Stomach smooth muscle (tissue), 2 donors: Measurements from ENCODE around the gene EDEM1.
"Not testable (repeated sequence)": the region's sequence is repeated elsewhere in the genome, so short reads cannot be mapped to it uniquely, and the experiment has no call there.

ENCODE experiments used
- H3K27ac ChIP-seq: one replicate; pipeline ENCODE4 v1.7.0; 2013; ENCODE audit warnings: mild to moderate bottlenecking, low read length, inconsistent platforms
- H3K27me3 ChIP-seq, 2 donors: one replicate each; pipeline ENCODE4 v1.7.0; 2013; ENCODE audit warnings: low read length in 2 of 2; ENCODE audit not compliant: insufficient read depth in 2 of 2, control insufficient read depth in 1 of 2
- H3K36me3 ChIP-seq, 2 donors: one replicate each; pipeline ENCODE4 v1.7.0; 2013; ENCODE audit warnings: low read length in 2 of 2; ENCODE audit not compliant: control insufficient read depth in 2 of 2, insufficient read depth in 2 of 2
- H3K4me1 ChIP-seq: one replicate; pipeline ENCODE4 v1.7.0; 2013; ENCODE audit warnings: low read length; ENCODE audit not compliant: control insufficient read depth, insufficient read depth
- H3K4me3 ChIP-seq, 2 donors: one replicate each; pipeline ENCODE4 v1.7.0; 2013; ENCODE audit warnings: low read length in 2 of 2
- H3K9ac ChIP-seq, 2 donors: one replicate each; pipeline ENCODE4 v1.7.0; 2013; ENCODE audit warnings: low read length in 2 of 2, mild to moderate bottlenecking in 1 of 2
- H3K9me3 ChIP-seq, 2 donors: one replicate each; pipeline ENCODE4 v1.7.0; 2013; ENCODE audit warnings: low read length in 2 of 2; ENCODE audit not compliant: control insufficient read depth in 2 of 2
- donor health status: healthy.
- donor health status: Pancreatic carcinoma.

EDEM1 gene

DNA sequence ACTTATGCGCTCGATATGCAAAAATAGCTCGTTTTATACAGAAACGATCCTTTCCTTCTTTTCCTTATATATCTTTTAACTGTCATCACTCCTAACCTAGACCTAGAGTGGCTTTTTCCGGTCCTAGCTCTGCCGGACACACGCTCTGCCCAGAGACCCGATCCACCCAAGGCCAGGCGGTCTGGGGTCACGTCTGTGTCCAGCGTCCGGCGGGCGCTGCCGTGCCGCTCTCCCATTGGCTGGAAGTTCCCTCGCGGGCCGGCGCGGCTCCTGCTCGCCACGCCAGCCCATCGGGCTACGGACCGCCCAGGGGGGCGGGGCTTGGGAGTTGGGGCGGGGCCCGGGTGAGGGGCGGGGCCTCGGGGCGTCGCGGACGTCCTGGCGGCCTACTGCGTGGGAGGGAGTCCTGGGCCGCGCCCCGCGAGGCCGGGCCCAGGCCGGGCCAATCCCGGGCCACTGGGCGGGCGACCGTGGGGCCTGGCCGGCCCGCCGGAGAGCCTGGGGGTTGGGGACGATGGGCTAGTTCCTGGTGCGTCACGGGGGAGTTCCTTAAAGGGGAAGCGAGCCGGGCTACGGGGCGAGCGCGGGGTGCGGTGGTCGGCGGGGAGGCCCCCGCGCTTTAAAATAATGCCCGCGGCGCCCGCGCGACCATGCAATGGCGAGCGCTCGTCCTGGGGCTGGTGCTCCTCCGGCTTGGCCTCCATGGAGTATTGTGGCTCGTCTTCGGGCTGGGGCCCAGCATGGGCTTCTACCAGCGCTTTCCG lies at the start of gene EDEM1:
Gene EDEM1 (plus strand): TSS at position 552 of the 764 bp plus-strand sequence. CDS start 99 bp downstream, at position 651.
- Histone ChIP-seq H3K27ac (peak within 1 kb of the TSS; percentile 80), H3K36me3 (no peaks in the 10 kb centered on the region), H3K27me3 (no peaks in the 10 kb centered on the region), H3K9me3 (no peaks in the 10 kb centered on the region), H3K9ac (peak within 1 kb of the TSS; percentile 88 to 89), H3K4me1 (peaks cover 9% of the 10 kb centered on the region), H3K4me3 (peak within 1 kb of the TSS; percentile 89 to 93)

DNA sequence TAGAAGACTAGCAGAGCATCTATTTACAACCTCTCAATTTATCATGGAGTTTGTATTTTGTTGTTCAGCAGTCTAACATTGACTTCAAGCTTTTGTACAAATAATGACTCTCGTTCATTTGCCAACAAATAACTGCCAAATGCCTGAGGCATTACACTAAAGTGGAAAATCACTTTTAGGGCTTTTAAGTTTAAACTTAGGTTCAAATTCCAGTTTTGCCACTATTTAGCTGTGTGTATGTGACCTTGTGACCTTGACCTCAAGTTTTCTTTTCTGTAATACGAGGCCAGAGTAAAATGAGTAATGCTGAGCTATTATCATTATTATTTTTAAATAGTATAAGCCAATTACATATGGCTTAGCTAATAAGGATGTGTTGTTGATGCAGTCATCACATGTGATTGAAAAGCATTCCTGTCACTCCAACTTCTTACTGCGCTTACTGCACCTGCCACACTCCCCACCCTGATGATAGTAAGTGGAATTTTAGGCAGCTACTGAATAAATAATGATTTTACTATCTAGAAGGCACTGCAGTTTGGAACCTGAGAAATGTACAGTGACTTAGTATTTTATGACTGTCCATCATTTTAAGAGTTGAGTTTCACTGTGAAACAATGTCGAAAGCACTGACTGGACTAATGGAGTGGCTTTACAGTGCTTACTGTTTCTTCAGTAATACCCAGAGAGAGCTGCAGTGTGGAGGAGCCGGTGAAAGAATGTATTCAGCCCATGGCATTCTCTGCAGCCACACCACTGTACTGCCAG lies 49.1 kb upstream of the EDEM1 start:
- no peak overlapping the region for H3K27ac ChIP-seq
- peaks cover 4% of the 10 kb centered on the region for H3K4me1 ChIP-seq

DNA sequence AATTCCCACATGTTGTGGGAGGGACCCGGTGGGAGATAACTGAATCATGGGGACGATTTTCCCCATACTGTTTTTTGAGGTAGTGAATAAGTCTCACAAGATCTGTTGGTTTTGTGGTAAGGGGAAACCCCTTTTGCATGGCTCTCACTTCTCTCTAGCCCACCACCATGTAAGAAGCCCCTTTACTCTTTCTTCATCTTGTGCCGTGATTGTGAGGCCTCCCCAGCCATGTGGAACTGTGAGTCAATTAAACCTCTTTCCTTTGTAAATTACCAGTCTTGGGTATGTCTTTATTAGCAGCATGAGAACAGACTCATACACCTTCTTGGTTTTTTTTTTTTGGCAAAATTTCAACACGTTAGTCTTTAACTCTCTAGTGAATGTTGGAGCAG lies 47.3 kb upstream of the EDEM1 start:
- Histone ChIP-seq H3K4me1 (no peaks in the 10 kb centered on the region), H3K36me3 (no peaks in the 10 kb centered on the region)

More for the DNA sequence above, 49.1 kb upstream of the EDEM1 start:
- no peaks in the 10 kb centered on the region for H3K9me3 ChIP-seq
- no peak overlapping the region for H3K9ac ChIP-seq
- no peaks in the 10 kb centered on the region for H3K27me3 ChIP-seq
- no peak overlapping the region for H3K4me3 ChIP-seq
- no peaks in the 10 kb centered on the region for H3K36me3 ChIP-seq

DNA sequence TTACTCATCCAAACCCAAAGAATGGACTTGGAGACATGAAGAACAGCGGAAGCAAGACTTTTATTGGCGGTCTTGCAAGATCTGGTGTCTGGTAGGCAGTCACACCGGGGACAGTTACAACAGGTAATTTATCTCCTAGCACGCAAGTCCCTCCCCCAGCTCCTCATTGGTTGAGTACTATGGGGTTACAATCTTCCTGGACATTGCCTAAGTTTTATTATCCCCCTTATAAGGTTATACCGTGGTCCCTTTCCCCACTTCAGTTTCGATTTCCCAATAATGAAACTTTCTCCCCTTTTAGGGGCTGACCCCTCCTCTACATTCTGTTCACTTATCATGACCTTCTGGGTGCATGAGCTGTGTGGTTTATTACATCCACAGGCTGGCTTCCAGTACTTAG lies 46.7 kb upstream of the EDEM1 start:
- H3K4me1 ChIP-seq = no peaks in the 10 kb centered on the region
- no peak overlapping the region for H3K9ac ChIP-seq
- H3K27me3 ChIP-seq = no peaks in the 10 kb centered on the region
- H3K9me3 ChIP-seq = no peaks in the 10 kb centered on the region
- H3K4me3 ChIP-seq = no peak overlapping the region
- H3K27ac ChIP-seq = no peak overlapping the region
- no peaks in the 10 kb centered on the region for H3K36me3 ChIP-seq

More for the DNA sequence above, 47.3 kb upstream of the EDEM1 start:
- Histone ChIP-seq H3K4me3 (no peak overlapping the region), H3K27ac (no peak overlapping the region), H3K9ac (no peak overlapping the region), H3K9me3 (no peaks in the 10 kb centered on the region), H3K27me3 (no peaks in the 10 kb centered on the region)

DNA sequence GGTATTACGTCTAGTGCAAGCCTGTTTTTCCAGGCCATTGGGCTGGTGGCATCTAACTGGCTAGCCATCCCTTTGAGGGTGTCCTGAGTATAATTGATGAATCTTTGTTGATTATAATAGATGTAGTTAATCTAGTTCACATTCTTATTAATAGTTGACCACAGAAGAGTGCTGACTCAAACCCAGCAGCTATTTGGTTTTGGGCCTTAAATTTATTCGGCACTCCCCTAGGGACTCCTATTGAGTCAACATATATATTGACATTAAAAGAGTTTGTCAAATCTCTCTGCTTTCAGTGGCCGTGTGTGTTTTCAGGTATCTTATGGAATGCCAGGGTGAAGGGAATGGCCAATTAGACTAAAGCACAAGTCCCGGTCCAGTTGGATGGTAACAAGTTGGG lies 45.7 kb upstream of the EDEM1 start:
- no peaks in the 10 kb centered on the region for H3K36me3 ChIP-seq
- no peaks in the 10 kb centered on the region for H3K4me1 ChIP-seq

DNA sequence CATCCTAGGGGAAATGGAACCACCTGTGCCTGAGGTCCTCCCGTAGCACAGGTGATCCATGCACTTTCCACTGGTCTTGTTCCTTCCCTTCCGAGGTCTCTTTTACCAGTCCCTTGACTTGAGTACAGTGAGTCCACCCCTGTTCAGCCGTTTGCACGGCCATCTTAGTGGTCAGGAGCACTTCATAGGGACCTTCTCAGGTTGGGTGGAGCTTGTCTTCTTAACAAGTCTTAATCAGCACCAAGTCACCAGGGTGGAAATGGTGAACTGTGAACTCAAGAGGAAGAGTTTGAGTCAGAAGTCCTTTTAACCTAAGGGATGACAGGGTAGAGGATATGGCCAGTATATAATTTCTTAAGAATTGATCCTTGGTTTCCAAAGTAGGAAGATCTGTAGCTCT lies 44.0 kb upstream of the EDEM1 start:
- Histone ChIP-seq H3K4me1 (no peaks in the 10 kb centered on the region), H3K4me3 (no peak overlapping the region), H3K27me3 (no peaks in the 10 kb centered on the region), H3K9ac (no peak overlapping the region), H3K36me3 (no peaks in the 10 kb centered on the region), H3K9me3 (no peaks in the 10 kb centered on the region), H3K27ac (no peak overlapping the region)

More for the DNA sequence above, 45.7 kb upstream of the EDEM1 start:
- Histone ChIP-seq H3K4me3 (no peak overlapping the region), H3K27me3 (no peaks in the 10 kb centered on the region), H3K27ac (no peak overlapping the region), H3K9me3 (no peaks in the 10 kb centered on the region), H3K9ac (no peak overlapping the region)

DNA sequence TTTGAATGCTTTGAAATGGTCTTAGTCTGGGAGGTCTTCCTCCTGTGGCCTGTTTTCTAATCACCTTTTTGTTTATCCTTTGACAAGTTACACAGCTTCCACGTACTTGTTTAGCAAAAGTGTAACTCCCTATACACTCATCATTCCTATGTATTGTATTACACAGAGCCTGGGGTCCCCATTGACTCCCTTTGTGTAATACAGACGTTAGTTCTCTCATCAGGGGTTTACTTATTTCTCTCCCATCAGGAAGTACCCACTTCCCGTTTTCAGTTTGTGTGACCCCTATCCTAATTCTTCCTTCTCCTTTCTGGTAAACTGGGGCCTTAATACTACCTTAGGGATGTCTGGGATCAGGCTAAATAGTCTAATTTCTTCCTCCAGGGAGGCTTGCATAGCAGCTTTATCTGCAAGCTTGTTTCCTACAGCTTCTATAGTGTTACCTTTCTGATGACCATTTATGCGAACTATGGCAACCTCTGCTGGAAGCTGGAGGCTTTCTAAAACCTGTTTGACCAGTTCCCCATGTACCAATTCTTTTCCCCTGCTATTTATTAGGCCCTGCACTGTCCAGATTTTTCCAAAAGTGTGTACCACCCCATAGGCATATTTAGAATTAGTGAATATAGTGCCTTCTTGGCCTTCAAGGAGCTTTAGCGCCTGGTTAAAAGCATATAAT lies 43.1 kb upstream of the EDEM1 start:
- H3K27ac ChIP-seq = no peak overlapping the region
- H3K27me3 ChIP-seq = no peaks in the 10 kb centered on the region
- no peaks in the 10 kb centered on the region for H3K4me1 ChIP-seq

DNA sequence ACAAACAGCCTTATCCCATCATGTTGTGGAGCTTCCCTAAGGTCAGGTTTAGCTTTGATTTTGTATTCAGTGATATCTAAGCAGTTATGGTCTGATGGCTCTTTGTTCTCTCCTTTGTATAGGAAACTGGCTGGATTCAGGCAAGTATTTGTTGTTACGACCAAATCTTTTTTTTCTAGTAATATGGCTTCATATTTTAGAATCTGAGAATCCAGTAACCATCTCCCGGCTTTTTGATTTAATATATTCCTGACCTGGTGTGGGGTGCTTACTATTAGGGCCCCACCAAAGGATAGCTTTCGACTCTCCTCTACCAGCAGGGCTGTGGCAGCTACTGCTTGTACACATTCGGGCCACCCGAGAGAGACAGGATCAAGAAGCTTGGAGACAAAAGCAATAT lies 42.4 kb upstream of the EDEM1 start:
- Histone ChIP-seq H3K27ac (no peak overlapping the region), H3K4me1 (no peaks in the 10 kb centered on the region)

More for the DNA sequence above, 43.1 kb upstream of the EDEM1 start:
- no peak overlapping the region for H3K9ac ChIP-seq
- H3K9me3 ChIP-seq = no peaks in the 10 kb centered on the region
- no peaks in the 10 kb centered on the region for H3K36me3 ChIP-seq
- peak overlapping the region in 1 of 2 donors; percentile 5 for H3K4me3 ChIP-seq

DNA sequence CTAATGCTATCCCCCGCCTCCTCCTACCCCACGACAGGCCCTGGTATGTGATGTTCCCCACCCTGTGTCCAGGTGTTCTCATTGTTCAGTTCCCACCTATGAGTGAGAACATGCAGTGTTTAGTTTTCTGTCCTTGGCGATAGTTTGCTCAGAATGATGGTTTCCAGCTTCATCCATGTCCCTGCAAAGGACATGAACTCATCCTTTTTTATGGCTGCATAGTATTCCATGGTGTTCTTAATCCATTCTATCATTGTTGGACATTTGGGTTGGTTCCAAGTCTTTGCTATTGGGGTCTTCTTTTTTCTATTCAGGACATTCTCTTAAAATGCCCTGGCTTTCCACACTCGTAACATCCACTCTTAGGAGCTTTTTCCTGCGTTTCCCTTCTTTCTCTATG lies 40.4 kb upstream of the EDEM1 start:
- H3K4me1 ChIP-seq, H3K36me3 ChIP-seq, H3K9ac ChIP-seq, H3K9me3 ChIP-seq, H3K27ac ChIP-seq, H3K27me3 ChIP-seq, H3K4me3 ChIP-seq: not testable (repeated sequence)

More for the DNA sequence above, 42.4 kb upstream of the EDEM1 start:
- Histone ChIP-seq H3K9me3 (no peaks in the 10 kb centered on the region), H3K27me3 (no peaks in the 10 kb centered on the region), H3K9ac (no peak overlapping the region), H3K4me3 (no peak overlapping the region), H3K36me3 (no peaks in the 10 kb centered on the region)

DNA sequence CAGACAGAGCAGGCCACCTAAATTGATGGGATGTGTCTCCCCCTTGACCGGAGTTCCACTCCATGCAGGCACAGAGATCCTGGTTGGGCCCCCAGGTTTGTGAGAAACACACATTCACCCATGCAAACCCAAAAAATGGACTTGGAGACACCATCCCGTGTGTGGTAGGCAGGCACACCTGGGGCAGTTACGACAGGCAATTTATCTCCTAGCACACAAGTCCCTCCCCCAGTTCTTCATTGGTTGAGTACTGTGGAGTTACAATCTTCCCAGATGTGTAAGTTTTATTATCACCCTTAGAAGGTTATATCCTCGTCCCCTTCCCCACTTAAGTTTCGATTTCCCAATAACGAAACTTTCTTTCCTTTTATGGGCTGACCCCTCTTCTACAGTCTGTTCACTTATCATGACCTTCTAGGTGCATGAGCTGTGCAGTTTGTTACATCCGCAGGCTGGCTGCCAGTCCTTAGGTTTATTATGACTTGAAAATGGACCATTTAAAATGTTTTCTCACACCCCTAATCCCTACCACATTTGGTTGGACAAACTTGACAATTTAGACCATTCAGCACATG lies 38.1 kb upstream of the EDEM1 start:
- Histone ChIP-seq H3K27me3 (no peaks in the 10 kb centered on the region), H3K4me3 (no peak overlapping the region), H3K9me3 (no peaks in the 10 kb centered on the region), H3K9ac (no peak overlapping the region), H3K4me1 (no peaks in the 10 kb centered on the region), H3K27ac (no peak overlapping the region), H3K36me3 (no peaks in the 10 kb centered on the region)
